Spleen (tissue), 7 donors: ENCODE measurements around the gene STOML2.

Experiments
- CTCF ChIP-seq, 11 experiments: fragments of 200-600 bp in 7 of 11; fragments of 450-650 bp in 4 of 11; sonication (generic) in 4 of 11; IDR thresholded peaks in 8 of 11; conservative IDR thresholded peaks in 3 of 11; 1 replicate in 7 of 11; 2 replicates in 4 of 11; pipeline versions ENCODE4 v1.4.0 to v1.8.0; 2016 to 2021; ENCODE audit warnings: antibody characterized with exemption in 11 of 11, inconsistent platforms in 4 of 11, mild to moderate bottlenecking in 1 of 11
- POLR2A ChIP-seq, 3 donors: fragments of 450-650 bp; IDR thresholded peaks; one replicate each; pipeline ENCODE4 v1.5.1; 2017; ENCODE audit warnings: antibody characterized with exemption in 3 of 3, mild to moderate bottlenecking in 1 of 3
- donor health status: DM: no; HTN: no; CAD: no; lungs with moderate emphysema.
- donor health status: DM: no; HTN: no; CAD: no.
- donor health status: DM: no; HTN: no; CAD: no.

DNA sequence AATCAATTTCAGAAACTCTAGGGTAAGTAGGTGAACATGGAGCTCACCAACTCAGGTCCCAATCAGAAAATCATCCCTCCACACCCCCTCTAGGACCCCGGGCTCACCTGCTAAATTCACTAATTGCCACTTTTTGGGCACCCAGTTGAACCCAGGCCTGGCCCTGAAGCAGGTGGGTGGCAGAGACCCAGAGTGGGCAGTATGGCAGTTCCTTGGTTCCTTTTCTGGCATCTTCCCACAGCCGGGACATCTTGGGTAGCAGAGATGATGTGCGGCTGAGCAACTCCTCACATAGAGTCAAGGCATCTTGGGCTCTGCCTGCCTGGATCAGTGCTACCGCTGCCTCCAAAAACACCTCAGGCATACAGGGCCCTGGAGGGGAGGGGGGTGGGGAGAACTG, 27.6 kb downstream of the STOML2 start:
- no peak for TF ChIP-seq CTCF (IDR thresholded peaks at IDR 0.05 in 8 of 11, conservative IDR thresholded peaks at IDR 0.05 in 3 of 11)
- no peak for TF ChIP-seq POLR2A (IDR thresholded peaks at IDR 0.05)
